DOHH2 (cell line): Measurements from ENCODE around the gene AKIP1.

Source experiments
- EZH2phosphoT487 ChIP-seq: fragments of 200-600 bp; sonication (generic); IDR thresholded peaks from 2 replicates; pipeline ENCODE4 v1.6.1; 2017; ENCODE audit warnings: borderline replicate concordance, mild to moderate bottlenecking, antibody characterized with exemption, low read length, moderate library complexity, mixed read lengths
- TF ChIP-seq, protein P1 (sequence below): fragments of 200-600 bp; sonication (generic); IDR thresholded peaks from one replicate; pipeline ENCODE4 v1.5.1; 2014; ENCODE audit warnings: antibody characterized with exemption, mild to moderate bottlenecking, low read depth, low read length; ENCODE audit not compliant: poor library complexity, severe bottlenecking

DNA sequence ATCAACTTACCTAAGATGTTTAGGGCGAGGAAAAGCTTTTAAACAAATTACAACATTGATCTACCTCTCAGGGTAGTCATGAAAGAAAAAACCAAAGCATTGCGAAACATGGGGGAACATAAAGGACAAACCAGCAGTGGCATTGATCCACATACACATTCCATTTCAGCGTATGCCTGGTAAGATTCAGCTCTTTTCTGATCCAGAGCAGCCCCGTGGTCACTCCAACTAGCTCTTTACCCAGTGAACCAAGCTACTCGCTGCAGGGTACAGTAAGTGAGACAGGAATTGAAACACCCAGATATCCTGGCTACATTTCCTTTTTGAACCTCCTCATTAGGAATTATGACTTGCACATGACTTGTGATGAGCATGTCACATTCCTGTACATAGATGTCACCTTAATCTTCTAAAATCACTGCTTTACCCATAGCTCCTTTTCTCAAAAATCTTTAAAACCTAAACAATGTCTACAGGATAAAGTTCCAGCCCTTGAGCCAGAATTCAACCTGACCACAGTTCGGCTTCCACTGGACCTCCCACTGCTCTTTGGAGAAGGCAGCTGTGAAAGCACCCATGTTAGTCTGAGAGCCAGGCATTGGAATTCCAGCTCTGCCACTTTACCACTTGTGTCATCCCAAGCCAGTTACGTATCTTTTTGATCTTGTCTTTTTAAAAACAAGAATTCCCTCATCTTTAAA lies 42.9 kb upstream of the AKIP1 start:
- TF ChIP-seq EZH2phosphoT487 = no peak
- TF ChIP-seq, protein P1, sequence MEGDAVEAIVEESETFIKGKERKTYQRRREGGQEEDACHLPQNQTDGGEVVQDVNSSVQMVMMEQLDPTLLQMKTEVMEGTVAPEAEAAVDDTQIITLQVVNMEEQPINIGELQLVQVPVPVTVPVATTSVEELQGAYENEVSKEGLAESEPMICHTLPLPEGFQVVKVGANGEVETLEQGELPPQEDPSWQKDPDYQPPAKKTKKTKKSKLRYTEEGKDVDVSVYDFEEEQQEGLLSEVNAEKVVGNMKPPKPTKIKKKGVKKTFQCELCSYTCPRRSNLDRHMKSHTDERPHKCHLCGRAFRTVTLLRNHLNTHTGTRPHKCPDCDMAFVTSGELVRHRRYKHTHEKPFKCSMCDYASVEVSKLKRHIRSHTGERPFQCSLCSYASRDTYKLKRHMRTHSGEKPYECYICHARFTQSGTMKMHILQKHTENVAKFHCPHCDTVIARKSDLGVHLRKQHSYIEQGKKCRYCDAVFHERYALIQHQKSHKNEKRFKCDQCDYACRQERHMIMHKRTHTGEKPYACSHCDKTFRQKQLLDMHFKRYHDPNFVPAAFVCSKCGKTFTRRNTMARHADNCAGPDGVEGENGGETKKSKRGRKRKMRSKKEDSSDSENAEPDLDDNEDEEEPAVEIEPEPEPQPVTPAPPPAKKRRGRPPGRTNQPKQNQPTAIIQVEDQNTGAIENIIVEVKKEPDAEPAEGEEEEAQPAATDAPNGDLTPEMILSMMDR = no peak
